ENCODE results near the gene CYP1A2. TPM values are rescaled to one million over a fixed set of nuclear protein-coding genes. Genes with fewer than 3 reads are reported as not detected.
A peak's percentile ranks its signal among the peaks of the same experiment; 100 is the strongest.
"Not testable (repeated sequence)": the region's sequence is repeated elsewhere in the genome, so short reads cannot be mapped to it uniquely, and the experiment has no call there.

CYP1A2 gene
- total RNA-seq, 1 experiment from 2014 or later, result not detected

DNA sequence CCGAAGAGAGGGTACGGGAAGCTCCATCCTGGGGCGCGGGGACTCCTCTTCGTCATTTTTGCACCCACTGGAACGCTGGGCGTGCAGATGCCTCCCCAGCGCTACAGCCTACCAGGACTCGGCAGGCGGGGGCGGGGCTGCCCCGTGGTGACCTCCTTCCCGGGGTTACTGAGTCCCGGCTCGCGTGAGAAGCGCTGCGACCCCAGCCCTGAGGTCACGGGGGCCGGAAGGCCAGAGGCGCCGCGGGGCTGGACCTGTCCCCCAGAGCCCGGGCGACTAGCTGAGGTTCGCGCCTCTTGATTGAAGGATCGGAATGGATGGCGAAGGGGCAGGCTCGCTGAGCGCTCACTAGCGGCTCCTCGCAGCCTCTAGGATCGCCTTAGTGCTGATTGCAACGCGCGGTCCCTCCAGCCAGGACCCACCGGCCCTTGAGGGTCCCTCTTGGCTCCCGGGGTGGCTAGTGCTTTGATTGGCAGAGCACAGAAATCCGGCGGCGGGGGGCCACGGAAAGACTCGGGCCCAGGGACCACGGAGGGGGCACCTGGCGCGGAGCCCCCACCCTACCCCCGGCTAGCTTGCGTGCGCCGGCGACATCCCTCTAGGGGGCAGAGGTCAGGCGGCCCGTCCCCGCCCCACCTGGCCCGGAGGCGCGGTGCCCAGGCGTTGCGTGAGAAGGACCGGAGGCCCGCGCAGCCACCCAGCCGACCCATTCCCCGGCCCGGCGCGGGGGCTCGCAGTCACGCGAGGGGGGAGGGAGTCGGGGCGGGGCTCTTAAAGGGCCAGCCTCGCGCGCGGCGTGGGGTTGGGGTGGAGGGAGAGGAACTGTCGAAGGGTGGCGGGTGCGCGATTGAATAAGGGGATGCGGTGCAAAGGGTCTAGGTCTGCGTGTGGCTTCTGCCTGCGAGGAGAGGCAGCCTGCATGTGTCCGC is 22.5 kb upstream of the CYP1A2 start:
- Mint-ChIP-seq H3K4me1 (ENCODE audit: insufficient read depth, unreplicated experiment) (no peaks in the 10 kb centered on the region), H3K27me3 (ENCODE audit: insufficient read depth, unreplicated experiment) (no peaks in the 10 kb centered on the region), H3K4me3 (ENCODE audit: unreplicated experiment) (peak overlapping the region; percentile 69), H3K9me3 (ENCODE audit: unreplicated experiment) (no peaks in the 10 kb centered on the region), H3K36me3 (ENCODE audit: insufficient read depth, unreplicated experiment) (no peaks in the 10 kb centered on the region), H3K27ac (ENCODE audit: low read depth, unreplicated experiment) (no peak overlapping the region)
- ChIA-PET POLR2A (interaction anchor here (0.6 to 0.9 kb wide), 2 partner anchors 11 to 63 kb away, joined by 3 read pairs; no protein-coding TSS in a partner anchor), CTCF (interaction anchor here (0.6 to 2.0 kb wide), 3 partner anchors 43 to 55 kb away, joined by 3 to 6 read pairs (median 3); no protein-coding TSS in a partner anchor)
- intact Hi-C loops (cut with micrococcal nuclease), result no loop called here
- no TSS peak for BruUV-seq (replicated peaks)
- TF ChIP-seq, protein P1, sequence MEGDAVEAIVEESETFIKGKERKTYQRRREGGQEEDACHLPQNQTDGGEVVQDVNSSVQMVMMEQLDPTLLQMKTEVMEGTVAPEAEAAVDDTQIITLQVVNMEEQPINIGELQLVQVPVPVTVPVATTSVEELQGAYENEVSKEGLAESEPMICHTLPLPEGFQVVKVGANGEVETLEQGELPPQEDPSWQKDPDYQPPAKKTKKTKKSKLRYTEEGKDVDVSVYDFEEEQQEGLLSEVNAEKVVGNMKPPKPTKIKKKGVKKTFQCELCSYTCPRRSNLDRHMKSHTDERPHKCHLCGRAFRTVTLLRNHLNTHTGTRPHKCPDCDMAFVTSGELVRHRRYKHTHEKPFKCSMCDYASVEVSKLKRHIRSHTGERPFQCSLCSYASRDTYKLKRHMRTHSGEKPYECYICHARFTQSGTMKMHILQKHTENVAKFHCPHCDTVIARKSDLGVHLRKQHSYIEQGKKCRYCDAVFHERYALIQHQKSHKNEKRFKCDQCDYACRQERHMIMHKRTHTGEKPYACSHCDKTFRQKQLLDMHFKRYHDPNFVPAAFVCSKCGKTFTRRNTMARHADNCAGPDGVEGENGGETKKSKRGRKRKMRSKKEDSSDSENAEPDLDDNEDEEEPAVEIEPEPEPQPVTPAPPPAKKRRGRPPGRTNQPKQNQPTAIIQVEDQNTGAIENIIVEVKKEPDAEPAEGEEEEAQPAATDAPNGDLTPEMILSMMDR (IDR thresholded peaks at IDR 0.05; ENCODE audit: unreplicated experiment), result peak; percentile 7
- peak; percentile 38 for DNase-seq (ENCODE audit: unreplicated experiment)

DNA sequence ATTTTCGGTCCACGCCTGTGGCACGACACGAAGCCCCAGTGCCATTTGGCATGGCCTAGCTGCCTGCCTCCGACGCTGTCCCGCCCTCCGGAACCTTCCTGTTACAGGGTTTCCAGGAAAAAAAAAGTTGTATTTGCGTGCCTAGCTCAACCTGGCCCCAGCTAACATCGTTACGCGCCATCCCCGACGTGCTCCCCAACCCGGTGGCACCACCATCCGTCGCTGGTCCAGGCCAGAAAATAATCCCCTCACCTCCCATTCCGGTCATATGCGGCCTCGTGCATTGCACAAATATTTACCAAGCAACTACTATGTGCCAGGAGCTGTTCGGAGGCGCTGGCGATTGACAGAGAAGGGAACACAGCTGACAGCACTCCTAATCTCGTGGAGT is 21.9 kb upstream of the CYP1A2 start:
- Mint-ChIP-seq H3K27ac (ENCODE audit: low read depth, unreplicated experiment) (no peak overlapping the region), H3K36me3 (ENCODE audit: insufficient read depth, unreplicated experiment) (no peaks in the 10 kb centered on the region), H3K9me3 (ENCODE audit: unreplicated experiment) (no peaks in the 10 kb centered on the region), H3K4me1 (ENCODE audit: insufficient read depth, unreplicated experiment) (no peaks in the 10 kb centered on the region), H3K27me3 (ENCODE audit: insufficient read depth, unreplicated experiment) (no peaks in the 10 kb centered on the region), H3K4me3 (ENCODE audit: unreplicated experiment) (peak overlapping the region; percentile 50)
- TF ChIP-seq, protein P1 (IDR thresholded peaks at IDR 0.05; ENCODE audit: unreplicated experiment), result no peak
- no TSS peak for BruUV-seq (replicated peaks)
- ChIA-PET CTCF (no interaction called here), POLR2A (interaction anchor here (0.6 kb wide), 1 partner anchor 126 kb away, joined by 4 read pairs; no protein-coding TSS in a partner anchor)
- intact Hi-C loops (cut with micrococcal nuclease), result no loop called here
- no peak for DNase-seq (ENCODE audit: unreplicated experiment)

DNA sequence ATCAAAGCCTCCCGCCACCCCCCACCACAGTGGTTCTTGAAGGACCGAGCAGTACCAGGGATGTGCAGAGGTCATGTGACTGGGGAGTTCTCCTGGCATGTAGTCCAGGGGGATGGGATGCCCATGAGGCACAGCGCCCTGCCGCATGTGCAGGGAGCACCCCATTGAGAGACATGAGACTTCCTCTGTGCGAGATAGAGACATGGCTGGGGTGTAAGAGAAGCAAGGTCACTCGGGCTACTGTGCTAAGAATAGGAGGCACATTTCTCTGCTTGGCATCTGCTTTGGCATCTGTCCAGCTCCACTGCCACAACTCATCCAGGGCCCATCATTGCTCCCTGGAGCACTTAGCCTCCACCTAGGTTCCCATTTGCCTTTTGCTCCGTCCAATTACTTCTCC is 20.9 kb upstream of the CYP1A2 start:
- ChIA-PET CTCF (interaction anchor here (0.6 kb wide), 1 partner anchor 224 kb away, joined by 4 read pairs; no protein-coding TSS in a partner anchor), POLR2A (no interaction called here)
- TF ChIP-seq, protein P1 (IDR thresholded peaks at IDR 0.05; ENCODE audit: unreplicated experiment), result no peak
- no peaks in the 10 kb centered on the region for H3K27me3 Mint-ChIP-seq (ENCODE audit: insufficient read depth, unreplicated experiment)
- intact Hi-C loops (cut with micrococcal nuclease), result no loop called here
- no TSS peak for BruUV-seq (replicated peaks)
- no peaks in the 10 kb centered on the region for H3K4me1 Mint-ChIP-seq (ENCODE audit: insufficient read depth, unreplicated experiment)
- H3K36me3 Mint-ChIP-seq (ENCODE audit: insufficient read depth, unreplicated experiment), result no peaks in the 10 kb centered on the region
- H3K4me3 Mint-ChIP-seq (ENCODE audit: unreplicated experiment), result no peak overlapping the region
- H3K9me3 Mint-ChIP-seq (ENCODE audit: unreplicated experiment), result no peaks in the 10 kb centered on the region
- peak; percentile 6 for DNase-seq (ENCODE audit: unreplicated experiment)
- H3K27ac Mint-ChIP-seq (ENCODE audit: low read depth, unreplicated experiment), result no peak overlapping the region

DNA sequence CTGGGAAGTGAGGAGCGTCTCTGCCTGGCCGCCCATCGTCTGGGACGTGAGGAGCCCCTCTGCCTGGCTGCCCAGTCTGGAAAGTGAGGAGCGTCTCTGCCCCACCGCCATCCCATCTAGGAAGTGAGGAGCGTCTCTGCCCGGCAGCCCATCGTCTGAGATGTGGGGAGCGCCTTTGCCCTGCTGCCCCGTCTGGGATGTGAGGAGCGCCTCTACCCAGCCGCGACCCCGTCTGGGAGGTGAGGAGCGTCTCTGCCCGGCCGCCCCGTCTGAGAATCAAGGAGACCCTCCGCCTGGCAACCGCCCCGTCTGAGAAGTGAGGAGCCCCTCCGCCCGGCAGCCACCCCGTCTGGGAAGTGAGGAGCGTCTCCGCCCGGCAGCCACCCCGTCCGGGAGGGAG is 19.9 kb upstream of the CYP1A2 start:
- H3K9me3 Mint-ChIP-seq (ENCODE audit: unreplicated experiment); H3K27me3 Mint-ChIP-seq (ENCODE audit: insufficient read depth, unreplicated experiment); H3K4me3 Mint-ChIP-seq (ENCODE audit: unreplicated experiment); H3K4me1 Mint-ChIP-seq (ENCODE audit: insufficient read depth, unreplicated experiment); CTCF ChIA-PET; H3K27ac Mint-ChIP-seq (ENCODE audit: low read depth, unreplicated experiment); DNase-seq (ENCODE audit: unreplicated experiment); BruUV-seq (replicated peaks); POLR2A ChIA-PET; intact Hi-C loops (cut with micrococcal nuclease); H3K36me3 Mint-ChIP-seq (ENCODE audit: insufficient read depth, unreplicated experiment): not testable (repeated sequence)

DNA sequence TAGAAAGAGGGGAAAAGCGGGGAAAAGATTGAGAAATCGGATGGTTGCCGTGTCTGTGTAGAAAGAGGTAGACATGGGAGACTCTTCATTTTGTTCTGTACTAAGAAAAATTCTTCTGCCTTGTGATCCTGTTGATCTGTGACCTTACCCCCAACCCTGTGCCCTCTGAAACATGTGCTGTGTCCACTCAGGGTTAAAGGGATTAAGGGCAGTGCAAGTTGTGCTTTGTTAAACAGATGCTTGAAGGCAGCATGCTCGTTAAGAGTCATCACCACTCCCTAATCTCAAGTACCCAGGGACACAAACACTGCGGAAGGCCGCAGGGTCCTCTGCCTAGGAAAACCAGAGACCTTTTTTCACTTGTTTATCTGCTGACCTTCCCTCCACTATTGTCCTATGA is 19.3 kb upstream of the CYP1A2 start:
- H3K4me1 Mint-ChIP-seq (ENCODE audit: insufficient read depth, unreplicated experiment); POLR2A ChIA-PET; CTCF ChIA-PET; H3K36me3 Mint-ChIP-seq (ENCODE audit: insufficient read depth, unreplicated experiment); DNase-seq (ENCODE audit: unreplicated experiment); intact Hi-C loops (cut with micrococcal nuclease); H3K27me3 Mint-ChIP-seq (ENCODE audit: insufficient read depth, unreplicated experiment); H3K9me3 Mint-ChIP-seq (ENCODE audit: unreplicated experiment); BruUV-seq (replicated peaks); H3K27ac Mint-ChIP-seq (ENCODE audit: low read depth, unreplicated experiment); H3K4me3 Mint-ChIP-seq (ENCODE audit: unreplicated experiment): not testable (repeated sequence)
